ENCODE data around the gene C1orf167. TPM values are rescaled to one million over a fixed set of nuclear protein-coding genes. Genes with fewer than 3 reads are reported as not detected.

C1orf167 gene
- total RNA-seq, 4 donors from 2014 or later, result 0.72 to 2.0 TPM; not detected in 2

- ATAC-seq (ENCODE audit: low FRiP score) (no peak), DNase-seq (ENCODE audit: low spot score) (no peak)
- TF ChIP-seq CTCF (IDR thresholded peaks at IDR 0.05), result no peak
These were observed 22.4 kb downstream of the C1orf167 start for GRCh38 chr1:11784256-11784992.

GRCh38 chr1:11784993-11785769 lies 23.2 kb downstream of the C1orf167 start:
- peak in 1 of 3 donors; percentile 66 for TF ChIP-seq CTCF (IDR thresholded peaks at IDR 0.05)
- ATAC-seq (ENCODE audit: low FRiP score) (peak; percentile 61), DNase-seq (ENCODE audit: low spot score) (no peak)

- ATAC-seq (ENCODE audit: low FRiP score) (no peak), DNase-seq (ENCODE audit: low spot score) (no peak)
- no peak for TF ChIP-seq CTCF (IDR thresholded peaks at IDR 0.05)
These were observed 24.2 kb downstream of the C1orf167 start for GRCh38 chr1:11786168-11786567.

GRCh38 chr1:11787251-11787803 lies 25.3 kb downstream of the C1orf167 start:
- TF ChIP-seq CTCF (IDR thresholded peaks at IDR 0.05), result no peak
- ATAC-seq (ENCODE audit: low FRiP score) (peak; percentile 62), DNase-seq (ENCODE audit: low spot score) (no peak)

GRCh38 chr1:11787804-11788436 lies 25.9 kb downstream of the C1orf167 start:
- TF ChIP-seq CTCF (IDR thresholded peaks at IDR 0.05), result no peak
- ATAC-seq (ENCODE audit: low FRiP score) (no peak), DNase-seq (ENCODE audit: low spot score) (no peak)

- ATAC-seq (ENCODE audit: low FRiP score), result no peak
- TF ChIP-seq CTCF (IDR thresholded peaks at IDR 0.05), result no peak
- no peak for DNase-seq (ENCODE audit: low spot score)
These were observed 26.6 kb downstream of the C1orf167 start for GRCh38 chr1:11788549-11789053.

Measured in omental fat pad (tissue), 4 donors.